GM18870 (cell line): ENCODE measurements around the gene ITGA2.
"Not testable (repeated sequence)": the region's sequence is repeated elsewhere in the genome, so short reads cannot be mapped to it uniquely, and the experiment has no call there.

Experiments used
- ATAC-seq: cut with Tn5 transposase; IDR thresholded peaks from one replicate; pipeline ENCODE4 v1.9.1; 2021; ENCODE audit warnings: moderate library complexity; ENCODE audit not compliant: unreplicated experiment

The ITGA2 gene

DNA sequence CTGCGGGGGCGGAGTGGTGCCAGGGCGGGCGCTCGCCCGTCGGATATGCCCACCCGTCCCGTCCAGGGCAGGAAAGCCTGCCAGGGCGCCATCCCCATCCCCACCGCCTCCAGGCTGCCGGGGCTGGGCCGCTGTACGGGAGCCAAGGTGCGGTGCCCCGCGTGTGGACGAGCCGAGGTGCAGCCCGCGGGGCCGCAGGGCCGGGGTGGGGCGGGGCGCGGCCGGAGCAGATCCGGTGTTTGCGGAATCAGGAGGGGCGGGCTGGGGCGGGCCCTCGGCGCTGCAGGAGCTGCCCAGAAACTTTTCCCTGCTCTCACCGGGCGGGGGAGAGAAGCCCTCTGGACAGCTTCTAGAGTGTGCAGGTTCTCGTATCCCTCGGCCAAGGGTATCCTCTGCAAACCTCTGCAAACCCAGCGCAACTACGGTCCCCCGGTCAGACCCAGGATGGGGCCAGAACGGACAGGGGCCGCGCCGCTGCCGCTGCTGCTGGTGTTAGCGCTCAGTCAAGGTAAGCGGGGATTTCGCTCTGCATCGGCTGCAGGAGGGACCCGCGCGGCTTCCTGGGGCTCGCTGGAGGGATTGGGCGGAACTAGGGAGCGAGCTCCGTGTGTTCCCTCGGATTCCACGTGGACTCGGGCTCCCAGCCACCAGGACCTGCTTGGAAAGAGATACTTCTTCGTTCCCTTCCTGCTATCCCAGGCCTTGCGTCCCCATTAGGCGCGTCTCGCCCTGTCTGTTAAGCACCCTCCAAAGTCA lies at the start of gene ITGA2:
TSS of gene ITGA2 (plus strand) at position 328 of the 756 bp plus-strand sequence. CDS start at position 445, 117 bp downstream.
- no peak for ATAC-seq

DNA sequence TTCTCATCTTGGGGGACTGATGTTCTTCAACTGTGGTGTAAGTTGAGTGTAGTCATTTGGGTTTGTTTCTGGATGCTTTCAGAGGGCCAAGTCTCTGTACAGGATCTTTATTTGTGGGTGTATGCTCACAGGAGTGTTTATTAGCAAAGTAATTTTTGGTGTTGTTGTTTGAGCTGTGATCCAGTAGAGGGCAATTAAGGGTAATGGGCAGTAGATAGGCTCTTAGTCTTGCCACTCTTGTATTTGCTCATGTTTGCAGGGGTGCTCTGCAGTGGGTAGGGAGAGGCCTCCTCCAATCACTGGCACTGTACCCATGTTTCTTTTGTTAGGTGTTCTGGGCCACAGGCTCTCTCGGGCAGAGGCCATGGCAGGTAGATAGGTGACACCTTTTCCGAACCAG lies 45.9 kb upstream of the ITGA2 start:
- ATAC-seq, result peak; percentile 59

DNA sequence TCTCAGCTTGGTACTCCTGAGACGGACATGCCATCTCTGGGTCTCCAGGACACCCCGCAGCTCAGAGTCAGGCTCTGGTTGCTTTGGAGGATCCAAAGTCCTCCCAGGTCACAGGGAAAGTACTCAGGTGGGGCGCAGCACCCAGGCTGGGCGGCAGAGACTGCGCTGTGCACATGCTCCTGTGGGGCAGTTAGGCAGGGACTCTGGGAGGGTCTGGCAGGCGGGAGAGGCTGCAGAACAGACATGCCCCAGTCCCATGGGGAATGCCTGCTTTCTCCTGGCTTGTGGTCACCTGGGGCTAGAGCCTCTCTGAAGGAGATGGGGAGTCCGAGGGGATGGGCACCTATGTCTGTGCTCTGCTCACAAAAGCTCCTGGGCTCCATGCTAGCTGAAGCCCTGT lies 45.3 kb upstream of the ITGA2 start:
- ATAC-seq, result no peak

DNA sequence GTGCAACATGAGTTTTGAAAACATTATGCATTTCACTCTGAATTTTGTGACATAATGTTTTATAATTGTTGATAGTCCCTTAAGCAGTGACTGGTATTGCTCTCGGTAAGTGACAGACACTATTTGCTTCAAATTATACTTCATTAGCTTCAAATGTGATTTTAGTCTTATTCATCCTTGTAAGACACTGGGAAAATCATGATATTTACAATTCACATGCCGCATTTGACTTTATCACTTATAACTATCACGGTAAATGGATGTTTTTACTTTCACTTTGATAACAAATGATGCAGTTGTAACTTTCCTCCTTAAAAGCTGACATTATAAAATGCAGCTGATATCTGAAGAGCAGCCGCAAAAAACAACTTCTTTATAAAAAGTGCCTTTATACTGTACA lies 44.1 kb upstream of the ITGA2 start:
- ATAC-seq, result no peak

DNA sequence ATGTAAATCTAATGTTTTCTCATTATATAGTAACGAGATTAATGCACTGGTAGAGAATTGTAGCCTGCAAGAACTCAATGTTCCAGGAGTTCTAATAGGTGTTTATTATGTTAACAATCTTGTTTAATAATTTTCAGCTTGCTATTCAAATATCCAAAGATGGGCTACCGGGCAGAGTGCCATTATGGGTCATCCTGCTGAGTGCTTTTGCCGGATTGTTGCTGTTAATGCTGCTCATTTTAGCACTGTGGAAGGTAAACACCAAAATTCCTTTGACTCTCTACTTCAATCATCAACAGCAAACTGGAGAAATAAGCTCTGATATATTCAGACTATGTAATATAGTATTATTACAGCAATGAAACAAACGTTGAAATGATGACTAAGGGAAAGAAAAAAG lies 41.9 kb upstream of the ITGA2 start:
- no peak for ATAC-seq

DNA sequence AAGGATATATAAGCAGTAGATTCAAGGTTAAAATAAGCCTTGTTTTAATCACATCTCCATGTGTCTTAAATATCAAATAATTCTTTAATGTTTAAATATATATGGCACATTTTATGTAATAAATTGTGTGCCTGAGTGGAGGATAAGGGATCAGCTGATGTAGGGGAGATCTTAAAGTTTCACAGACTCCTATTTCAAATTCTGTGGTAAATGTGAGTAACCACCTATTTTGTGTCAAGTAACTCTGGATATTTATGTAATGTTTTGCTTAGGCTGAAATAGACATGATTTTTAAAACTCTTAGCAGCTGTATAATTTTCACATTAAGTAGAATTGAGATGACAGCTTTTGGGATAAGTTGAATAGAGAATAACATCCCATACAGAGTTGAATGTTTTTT lies 41.3 kb upstream of the ITGA2 start:
- no peak for ATAC-seq

DNA sequence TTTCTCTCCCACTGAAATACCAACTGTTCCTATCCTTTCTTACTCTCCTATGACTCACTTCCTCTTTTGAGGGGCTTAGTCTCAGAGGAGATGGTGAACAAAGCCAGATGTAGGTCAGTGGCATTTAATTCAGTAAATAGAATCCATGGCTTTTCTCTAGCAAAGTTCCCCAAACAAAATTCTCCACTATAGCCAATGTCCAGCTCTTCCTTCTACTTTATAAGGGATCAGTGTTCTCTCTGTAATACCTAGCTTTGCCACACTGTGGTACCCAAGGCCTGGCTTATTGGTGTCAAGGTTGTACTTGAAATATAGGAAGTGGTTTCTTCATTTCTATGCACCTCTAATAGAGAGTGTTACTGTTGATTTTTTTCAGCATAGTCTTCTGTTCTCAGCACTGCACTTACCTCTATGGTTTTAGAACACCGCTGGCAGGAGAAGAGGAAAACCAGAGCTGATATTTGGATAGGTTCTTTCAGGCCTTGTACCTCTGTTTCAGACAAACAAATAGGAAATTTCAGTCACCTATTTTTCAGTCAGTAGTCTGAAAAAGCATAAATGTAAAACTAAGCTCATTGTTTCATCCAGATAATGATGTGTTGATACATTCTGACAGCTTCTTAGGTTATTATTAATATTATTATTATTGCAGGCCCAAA lies 40.6 kb upstream of the ITGA2 start:
- peak; percentile 100 for ATAC-seq

DNA sequence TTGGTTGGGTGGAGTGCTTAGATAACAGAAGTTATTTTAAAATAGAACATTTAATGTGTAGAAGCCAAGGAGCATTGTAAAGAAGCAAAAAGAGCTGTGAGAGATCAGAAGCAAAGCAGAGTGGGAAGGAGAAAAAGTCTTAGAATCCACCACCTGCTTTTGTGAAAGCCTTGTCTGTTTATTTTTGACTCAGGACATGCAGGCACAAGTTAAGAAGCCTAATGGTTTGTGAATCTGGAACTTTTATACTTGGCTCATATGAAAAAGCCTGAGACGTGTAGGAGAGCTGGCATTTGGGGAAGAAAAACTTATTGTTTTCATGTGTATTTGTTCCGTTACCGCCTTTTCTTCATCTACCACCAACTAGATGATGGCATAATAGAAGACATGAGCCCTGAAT lies 38.5 kb upstream of the ITGA2 start:
- ATAC-seq, result no peak

DNA sequence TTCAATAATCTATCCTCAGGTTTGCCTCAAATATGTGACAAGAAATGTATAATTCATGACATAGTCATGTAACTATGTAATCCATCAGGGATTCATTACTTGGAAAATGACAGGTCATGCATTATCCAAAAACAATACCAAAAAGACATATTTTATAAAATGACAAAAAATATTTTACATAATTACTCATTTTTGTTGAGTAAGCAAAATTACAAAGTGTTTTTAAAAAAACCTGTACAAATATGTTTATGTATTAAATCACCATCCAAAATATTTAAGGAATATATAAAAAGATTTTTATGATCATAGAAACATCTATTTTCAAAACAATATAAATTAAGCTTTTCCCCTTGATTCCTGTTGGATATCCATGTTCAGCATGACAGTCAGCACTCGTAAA lies 36.7 kb upstream of the ITGA2 start:
- no peak for ATAC-seq

DNA sequence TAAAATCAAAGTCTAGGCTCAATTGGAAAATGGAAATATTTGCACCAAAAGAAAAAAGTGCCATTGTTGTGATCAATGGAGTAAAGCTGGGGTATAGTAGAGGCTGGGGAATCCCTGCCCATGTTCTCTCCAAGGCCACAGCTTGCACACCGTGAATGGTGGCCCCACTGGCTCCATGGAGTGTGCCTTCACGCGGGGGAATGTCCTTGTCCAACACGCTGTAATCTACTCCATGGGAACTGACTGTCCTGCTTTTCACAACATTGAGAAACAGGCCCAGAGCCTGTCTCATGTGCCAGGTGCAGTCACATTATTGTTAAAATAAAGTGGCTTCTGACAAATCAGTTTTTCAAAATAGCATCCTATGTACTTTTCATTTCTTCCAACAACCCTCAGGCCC lies 33.1 kb upstream of the ITGA2 start:
- ATAC-seq, result no peak

DNA sequence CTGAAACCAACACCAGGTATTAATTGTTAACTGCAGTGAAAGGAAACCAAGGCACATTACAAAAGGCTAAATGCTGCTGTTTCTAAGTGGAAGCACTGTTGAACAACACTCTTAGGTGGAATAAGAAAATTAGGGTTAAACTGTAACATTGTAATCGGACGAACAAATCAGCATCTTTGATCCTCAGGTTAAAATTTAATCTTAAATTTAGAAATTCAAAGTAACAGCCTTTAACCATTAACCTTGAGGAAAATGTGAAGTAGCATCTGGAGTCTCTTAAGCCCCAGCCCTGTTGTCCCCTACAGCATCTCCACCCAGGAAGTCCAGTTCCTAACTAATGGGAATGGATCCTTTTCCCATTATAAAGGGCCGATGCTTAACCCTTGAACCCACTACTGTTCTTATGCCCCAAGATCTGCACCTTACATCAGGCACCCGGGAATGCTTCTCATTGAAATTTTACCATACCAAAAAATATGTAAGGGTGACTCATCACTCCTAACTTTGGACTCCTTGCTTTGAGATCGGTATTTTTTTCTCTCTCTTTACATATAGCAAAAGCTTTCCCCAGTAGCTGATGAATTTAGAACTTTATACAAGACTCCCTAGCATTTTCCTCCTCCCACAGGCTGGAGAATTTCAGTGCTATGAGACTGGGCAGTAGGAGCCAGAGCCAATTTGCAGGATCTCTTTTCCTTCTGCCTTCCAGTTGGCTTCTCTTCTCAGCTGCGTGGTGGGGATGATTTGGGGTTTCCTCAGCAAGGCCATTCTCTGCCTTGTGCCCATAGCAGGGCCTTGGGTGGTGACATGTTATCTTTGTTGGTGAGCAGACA lies 32.0 kb upstream of the ITGA2 start:
- ATAC-seq, result peak; percentile 81

DNA sequence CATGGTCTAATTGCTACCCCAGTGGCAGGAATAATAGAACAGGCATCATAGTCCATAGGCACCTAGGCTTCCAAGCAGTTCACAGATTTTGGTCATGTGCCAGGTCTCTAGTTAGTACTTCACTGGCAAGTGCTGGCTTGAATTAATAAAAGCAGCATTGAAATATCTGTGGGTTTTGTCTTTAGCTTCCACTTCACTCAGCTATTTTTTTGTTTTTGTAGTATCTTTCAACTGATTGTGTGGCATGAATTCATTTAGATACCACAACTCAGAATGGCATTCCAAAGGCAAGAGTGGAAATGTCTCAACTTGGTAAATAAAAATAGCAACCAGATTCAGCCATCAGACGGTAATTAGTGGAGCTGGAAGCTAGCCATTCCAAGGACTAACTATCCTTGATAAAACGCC lies 27.9 kb upstream of the ITGA2 start:
- ATAC-seq, result no peak

DNA sequence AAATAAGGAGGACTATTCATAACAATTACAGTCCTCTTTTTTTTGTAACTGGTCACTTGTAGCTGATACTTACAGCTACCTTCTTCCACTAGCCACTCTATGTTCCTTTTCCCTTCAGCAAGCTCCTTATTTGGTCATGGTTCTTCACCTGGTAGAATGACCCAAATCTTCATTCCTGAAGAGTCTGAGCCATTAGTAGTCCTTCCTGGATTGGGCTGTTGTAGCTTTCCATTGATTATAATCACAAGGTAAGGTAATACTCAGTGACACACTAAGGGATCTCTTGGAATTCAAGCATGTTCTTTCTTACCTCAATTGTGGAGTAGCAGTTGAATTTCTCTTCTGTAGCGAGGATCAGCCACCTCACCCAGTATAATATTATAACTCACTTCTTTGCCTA lies 25.5 kb upstream of the ITGA2 start:
- no peak for ATAC-seq

DNA sequence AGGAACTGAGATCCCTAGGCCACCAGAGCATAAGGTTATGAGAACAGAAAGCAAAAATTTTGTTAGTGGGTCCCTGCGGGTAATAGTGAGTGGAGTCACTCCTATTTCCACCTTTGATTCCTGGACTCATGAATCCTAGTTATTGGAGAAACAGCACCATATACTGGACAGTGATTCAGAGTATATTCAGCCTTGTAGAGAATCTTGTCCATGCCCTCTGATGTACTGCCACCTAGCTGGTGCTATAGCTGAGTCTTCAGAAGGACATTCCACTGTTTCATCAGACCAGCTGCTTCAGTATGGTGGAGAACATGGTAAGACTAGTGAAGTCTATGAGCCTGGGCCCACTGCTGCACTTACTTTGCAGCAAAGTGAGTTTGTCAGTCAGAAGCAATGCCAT lies 25.0 kb upstream of the ITGA2 start:
- ATAC-seq, result no peak

DNA sequence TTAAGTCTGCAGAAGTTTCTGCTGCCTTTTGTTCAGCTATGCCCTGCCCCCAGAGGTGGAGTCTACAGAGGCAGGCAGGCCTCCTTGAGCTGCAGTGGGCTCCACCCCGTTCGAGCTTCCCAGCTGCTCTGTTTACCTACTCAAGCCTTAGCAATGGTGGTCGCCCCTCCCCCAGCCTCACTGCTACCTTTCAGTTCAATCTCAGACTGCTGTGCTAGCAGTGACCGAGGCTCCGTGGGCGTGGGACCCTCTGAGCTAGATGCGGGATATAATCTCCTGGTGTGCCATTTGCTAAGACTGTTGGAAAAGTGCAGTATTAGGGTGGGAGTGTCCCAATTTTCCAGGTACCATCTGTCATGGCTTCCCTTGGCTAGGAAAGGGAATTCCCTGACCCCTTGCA lies 13.0 kb upstream of the ITGA2 start:
- ATAC-seq, result not testable (repeated sequence)

DNA sequence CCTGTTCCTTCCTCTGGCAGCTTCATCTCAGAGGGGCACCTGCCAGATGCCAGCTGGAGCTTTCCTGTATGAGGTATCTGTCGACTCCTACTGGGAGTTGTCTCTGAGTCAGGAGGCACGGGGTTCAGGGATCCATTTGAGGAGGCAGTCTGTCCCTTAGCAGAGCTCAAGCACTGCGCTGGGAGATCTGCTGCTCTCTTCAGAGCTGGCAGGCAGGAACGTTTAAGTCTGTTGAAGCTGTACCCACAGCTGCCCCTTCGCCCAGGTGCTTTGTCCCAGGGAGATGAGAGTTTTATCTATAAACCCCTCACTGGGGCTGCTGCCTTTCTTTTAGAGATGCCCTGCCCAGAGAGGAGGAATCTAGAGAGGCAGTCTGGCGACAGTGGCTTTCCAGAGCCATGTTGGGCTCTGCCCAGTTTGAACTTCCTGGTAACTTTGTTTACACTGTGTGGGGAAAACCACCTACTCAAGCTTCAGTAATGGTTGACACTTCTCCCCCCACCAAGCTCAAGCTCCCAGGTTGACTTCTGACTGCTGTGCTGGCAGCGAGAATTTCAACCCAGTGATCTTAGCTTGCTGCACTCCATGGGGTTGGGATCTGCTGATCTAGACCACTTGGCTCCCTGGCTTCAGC lies 11.8 kb upstream of the ITGA2 start:
- no peak for ATAC-seq

DNA sequence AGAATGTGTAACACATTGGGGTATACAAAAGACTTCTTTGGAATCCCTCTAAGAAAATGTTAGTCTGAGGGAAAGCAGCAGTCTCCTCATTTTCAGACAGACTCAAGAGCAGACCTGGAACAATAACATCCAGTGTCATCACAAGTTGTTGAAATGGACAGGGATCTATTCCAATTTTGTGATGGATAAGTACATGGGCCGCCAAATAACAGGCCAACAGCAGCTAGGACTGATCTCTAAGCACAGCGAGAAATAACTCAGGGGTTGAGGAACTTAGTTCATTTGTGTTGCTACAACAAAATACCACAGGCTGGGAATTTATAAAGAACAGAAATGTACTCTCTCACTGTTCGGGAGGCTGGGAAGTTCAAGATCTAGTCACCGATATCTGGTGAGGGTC lies 7.6 kb upstream of the ITGA2 start:
- ATAC-seq, result no peak

DNA sequence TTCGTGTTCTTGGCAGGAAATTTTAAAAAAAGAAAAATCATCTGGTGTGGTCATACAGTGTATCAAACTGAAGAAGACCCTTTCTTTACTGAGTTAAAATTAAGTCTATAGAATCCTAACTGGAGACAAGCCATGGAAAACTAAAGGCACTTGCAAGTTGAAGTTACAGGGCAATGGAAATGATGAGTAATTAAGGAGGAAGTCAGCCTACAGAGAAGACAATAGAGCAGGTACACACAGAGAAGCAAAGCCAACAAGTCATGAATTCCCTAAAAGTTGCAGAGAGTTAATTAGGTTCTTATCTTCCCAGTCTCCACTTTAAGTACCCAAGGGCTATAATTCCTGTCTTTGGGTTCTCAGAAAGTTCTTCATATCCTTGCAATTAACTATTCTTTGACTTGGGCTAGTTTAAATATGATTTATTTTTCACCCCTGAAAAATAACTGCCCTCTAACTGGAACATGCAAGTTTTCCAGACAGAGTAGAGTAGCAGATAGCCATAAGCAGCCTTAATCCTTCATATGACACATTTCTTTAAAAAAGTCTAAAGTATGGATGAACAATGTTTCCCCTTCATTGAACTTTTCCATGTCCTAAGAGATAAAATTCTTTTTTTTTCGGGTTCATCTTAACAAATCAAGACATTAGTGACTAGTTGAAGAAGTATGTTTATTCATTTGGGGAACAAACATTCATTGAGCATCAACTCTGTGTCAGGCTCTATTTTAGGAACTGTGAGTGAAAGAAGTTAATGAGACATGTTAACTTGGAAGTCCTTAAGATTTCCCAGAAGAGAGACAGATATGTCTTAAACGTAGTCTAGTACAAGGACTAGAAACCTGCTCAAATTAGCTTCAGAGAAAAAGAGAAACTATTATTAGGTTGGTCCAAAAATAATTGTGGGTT lies 5.2 kb upstream of the ITGA2 start:
- ATAC-seq, result no peak

DNA sequence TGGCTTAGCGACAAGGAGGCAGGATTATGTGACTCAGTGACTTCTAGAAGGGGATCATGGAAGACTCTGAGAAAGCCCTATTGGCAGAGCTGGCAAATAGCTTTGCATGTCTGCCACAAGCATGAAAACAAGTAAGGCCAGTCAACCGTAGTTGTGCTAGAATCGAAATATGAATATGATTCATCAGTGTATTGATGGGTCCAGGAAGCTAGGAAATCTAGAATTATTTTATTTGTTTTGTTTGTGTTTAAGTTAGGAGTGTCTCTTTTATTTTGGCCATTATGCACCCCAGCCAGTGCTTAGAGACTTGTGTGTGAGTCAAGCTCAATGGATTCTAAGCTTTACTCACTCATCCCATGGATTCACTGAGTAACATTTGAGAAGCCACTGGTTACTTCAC lies 3.8 kb upstream of the ITGA2 start:
- ATAC-seq, result peak; percentile 61

DNA sequence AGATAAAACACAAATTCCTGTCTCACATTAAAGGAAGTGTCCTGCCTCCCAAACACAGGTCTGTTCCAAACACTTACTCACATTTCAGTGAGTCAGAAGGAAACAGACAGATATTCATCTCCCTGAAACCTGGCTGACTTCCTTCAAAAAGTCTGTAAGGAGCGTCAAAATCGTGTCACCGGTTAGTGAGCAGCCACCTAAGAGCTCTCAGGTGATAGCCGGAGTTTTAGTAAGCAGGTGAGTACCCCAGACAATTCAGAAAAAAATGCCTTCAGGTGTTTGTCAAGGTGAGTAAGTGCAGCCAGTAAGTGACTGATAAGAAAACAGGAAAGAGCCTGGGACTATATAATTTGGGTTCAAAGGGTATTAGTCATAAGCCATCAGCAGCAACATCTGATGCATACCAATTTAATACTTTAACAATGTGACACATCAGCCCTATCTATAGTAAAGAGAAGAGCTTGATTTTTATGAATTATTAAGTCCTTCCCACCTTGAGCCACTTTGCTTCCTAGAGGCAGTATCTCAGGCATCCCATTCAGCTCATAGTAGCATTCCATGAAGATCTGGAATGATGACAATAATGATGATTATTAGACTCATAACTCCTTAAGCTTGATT lies 1.3 kb upstream of the ITGA2 start:
- ATAC-seq, result no peak
